K562 (cell line): ENCODE measurements around the gene MGAT5. TPM values are rescaled to one million over a fixed set of nuclear protein-coding genes. Genes with fewer than 3 reads are reported as not detected.

Source experiments
- CLOCK ChIP-seq: fragments of 250-450 bp; sonication (Bioruptor Pico); IDR thresholded peaks from 2 replicates; pipeline ENCODE4 v1.4.0; 2020; ENCODE audit warnings: mild to moderate bottlenecking, moderate library complexity, borderline replicate concordance
- GATA2 ChIP-seq: sonication (generic); formaldehyde crosslinking; IDR thresholded peaks from 2 replicates; pipeline ENCODE4 v1.4.0; 2020; ENCODE audit warnings: mild to moderate bottlenecking, missing genetic modification reagents
- STAT6 ChIP-seq: sonication (generic); formaldehyde crosslinking; IDR thresholded peaks from 2 replicates; pipeline ENCODE4 v1.8.1; 2023; ENCODE audit warnings: mild to moderate bottlenecking, missing genetic modification reagents
- U2AF1 ChIP-seq: fragments of 200-400 bp; formaldehyde crosslinking; optimal IDR thresholded peaks from 2 replicates; pipeline ENCODE3; 2017; ENCODE audit warnings: mild to moderate bottlenecking, low read depth, low read length, moderate library complexity
- polyA plus RNA-seq, 8 experiments: library from polyadenylated mRNA; depleted of rRNA in 4 of 8; stranded (reverse) in 5 of 8; unstranded in 3 of 8; fragments of >200 nt; fragmentation: Nextera tagmentation in 2 of 8; fragmentation: Illumina TruSeq in 1 of 8; extraction: Ambion mirVana in 2 of 8; extraction: Trizol in 1 of 8; gene quantifications; 2 replicates each; pipeline versions ENCODE4 v1.2.1 to v1.2.3, GENCODE V29; 2011 to 2014; ENCODE audit warnings: inconsistent platforms in 1 of 8, missing spikeins in 1 of 8
- total RNA-seq, 7 experiments: library from RNA; depleted of rRNA in 6 of 7; stranded (reverse); fragments of >200 nt in 6 of 7; fragmentation: Illumina TruSeq in 2 of 7; extraction: Trizol in 2 of 7; gene quantifications; 2 replicates each; pipeline versions ENCODE4 v1.2.1 to v1.2.3, GENCODE V29; 2011 to 2021; ENCODE audit warnings: low replicate concordance in 1 of 7

Gene MGAT5
- total and polyA plus RNA-seq, 9 of the 15 experiments (the other 6 are each of a cell fraction or from before 2014, with no cell fraction given) = 1.6 to 18.6 (median 11.1) TPM

GRCh38 chr2:134359367-134360081 is 105.7 kb downstream of the MGAT5 start (continued):
- no peak for TF ChIP-seq CLOCK (CRISPR knock-in tag)
- TF ChIP-seq U2AF1 = no peak
- TF ChIP-seq STAT6 (CRISPR knock-in tag) = no peak
- no peak for TF ChIP-seq GATA2 (CRISPR knock-in tag)
